ENCODE results near the gene GDA. TPM values are rescaled to one million over a fixed set of nuclear protein-coding genes. Genes with fewer than 3 reads are reported as not detected.

Gene GDA
- total RNA-seq, 4 donors from 2014 or later = 0.46 to 2.0 (median 1.3) TPM; not detected in 1

DNA sequence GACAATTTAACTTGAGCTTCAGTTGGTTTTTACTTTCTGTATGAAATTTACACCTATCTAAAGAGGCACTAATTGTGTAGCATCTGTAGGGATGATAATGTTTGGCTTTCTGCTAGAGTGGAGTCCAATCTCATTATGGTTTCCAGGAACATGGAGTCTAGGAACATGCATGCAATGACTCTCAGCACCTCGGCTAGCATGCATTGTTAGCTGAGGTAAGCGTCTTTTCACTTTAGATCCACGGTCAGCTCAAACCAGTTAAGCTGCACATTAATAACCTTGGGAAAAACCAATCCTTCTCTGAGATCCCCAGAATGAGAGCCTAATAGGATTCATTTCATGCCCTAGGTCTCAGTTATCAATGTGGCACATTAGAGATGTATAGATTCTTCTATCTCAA, 7.8 kb upstream of the GDA start:
- WGBS, 2 donors = 76 to 84% methylated on average over 3 of the region's 3 CpGs
- no peak overlapping the region for H3K4me3 ChIP-seq (ENCODE audit: low read depth, poor library complexity, severe bottlenecking)
- intact Hi-C loops (cut with DNase I; ENCODE audit: low total_unique reads) = no loop called here
- DNase-seq (ENCODE audit: low spot score in 2 of 2) = no peak
- TF ChIP-seq, protein P1, sequence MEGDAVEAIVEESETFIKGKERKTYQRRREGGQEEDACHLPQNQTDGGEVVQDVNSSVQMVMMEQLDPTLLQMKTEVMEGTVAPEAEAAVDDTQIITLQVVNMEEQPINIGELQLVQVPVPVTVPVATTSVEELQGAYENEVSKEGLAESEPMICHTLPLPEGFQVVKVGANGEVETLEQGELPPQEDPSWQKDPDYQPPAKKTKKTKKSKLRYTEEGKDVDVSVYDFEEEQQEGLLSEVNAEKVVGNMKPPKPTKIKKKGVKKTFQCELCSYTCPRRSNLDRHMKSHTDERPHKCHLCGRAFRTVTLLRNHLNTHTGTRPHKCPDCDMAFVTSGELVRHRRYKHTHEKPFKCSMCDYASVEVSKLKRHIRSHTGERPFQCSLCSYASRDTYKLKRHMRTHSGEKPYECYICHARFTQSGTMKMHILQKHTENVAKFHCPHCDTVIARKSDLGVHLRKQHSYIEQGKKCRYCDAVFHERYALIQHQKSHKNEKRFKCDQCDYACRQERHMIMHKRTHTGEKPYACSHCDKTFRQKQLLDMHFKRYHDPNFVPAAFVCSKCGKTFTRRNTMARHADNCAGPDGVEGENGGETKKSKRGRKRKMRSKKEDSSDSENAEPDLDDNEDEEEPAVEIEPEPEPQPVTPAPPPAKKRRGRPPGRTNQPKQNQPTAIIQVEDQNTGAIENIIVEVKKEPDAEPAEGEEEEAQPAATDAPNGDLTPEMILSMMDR (IDR thresholded peaks at IDR 0.05) = no peak
- TF ChIP-seq POLR2A (IDR thresholded peaks at IDR 0.05) = no peak

DNA sequence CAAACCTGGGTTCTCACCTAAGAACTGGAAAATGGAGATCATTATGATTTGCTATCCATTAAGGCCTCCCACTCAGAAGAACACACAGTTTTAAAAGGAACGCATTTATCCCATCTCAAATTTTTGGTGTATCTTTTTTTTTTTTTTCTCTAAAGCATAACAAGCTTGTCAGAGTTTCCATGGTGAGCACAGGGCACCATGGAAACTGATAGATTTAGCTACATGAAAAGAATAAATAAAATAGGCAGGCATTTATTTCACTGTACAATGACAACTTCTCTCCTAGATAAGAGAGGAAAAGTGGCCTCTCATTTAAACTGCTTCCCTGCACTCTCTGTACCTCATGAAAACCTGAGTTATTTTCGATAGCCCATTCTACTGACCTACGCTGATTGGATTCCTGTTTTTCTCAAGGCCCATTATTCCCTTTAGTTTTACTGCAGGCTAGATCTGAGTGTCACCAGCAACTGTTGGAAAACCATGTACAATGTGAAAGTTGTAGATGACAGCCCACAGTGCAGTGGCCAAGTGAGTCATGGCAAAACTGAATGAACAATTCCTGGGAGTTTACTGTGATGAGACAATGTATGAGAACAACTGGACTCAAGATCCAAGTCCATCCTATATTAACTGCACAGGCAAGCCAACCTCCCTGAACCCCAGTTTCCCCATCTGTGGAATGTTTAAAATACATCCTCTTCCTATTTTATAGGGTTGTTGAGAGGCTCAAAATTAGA, 4.3 kb upstream of the GDA start:
- H3K4me3 ChIP-seq (ENCODE audit: low read depth, poor library complexity, severe bottlenecking) = no peak overlapping the region
- 83 to 94% methylated on average over 3 of the region's 3 CpGs for WGBS, 2 donors
- no peak for DNase-seq (ENCODE audit: low spot score in 2 of 2)
- intact Hi-C loops (cut with DNase I; ENCODE audit: low total_unique reads) = no loop called here
- TF ChIP-seq, protein P1 (IDR thresholded peaks at IDR 0.05) = no peak
- TF ChIP-seq POLR2A (IDR thresholded peaks at IDR 0.05) = no peak

DNA sequence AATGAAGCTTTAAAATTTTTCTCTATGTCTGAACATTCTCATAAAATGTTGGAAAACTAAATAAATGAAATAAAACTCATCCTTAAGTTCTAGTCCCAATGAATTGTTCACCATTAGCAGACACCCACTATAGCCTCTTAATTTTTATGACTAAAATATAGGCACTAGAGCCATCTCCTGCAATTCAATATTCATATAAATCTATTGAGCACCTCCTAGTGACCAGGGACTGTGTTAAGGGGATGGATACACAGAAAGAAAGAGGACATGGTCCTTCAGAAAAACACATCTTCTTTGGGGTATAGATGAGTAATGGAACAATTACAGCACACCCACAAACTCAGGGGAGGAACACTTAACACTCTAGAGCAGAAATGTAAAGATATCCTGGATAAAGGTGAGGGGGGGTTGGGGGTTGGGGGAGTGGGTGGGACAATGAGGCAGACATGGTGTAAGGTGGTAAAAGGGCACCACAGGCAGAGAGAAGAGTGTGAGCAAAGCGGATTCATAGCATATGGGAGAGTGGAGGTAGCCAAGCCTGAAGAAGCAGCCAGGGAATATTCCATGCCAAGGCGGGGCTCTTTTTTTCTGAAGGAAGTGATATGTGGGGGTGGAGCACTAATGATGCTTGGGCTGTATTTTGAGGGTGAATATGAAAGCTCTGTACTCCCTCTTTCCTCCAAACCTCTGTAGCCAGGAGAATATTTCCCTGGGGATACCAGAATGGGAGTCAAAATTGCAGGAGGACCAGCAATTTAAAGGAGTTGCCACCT, 3.3 kb upstream of the GDA start:
- no peak overlapping the region for H3K4me3 ChIP-seq (ENCODE audit: low read depth, poor library complexity, severe bottlenecking)
- intact Hi-C loops (cut with DNase I; ENCODE audit: low total_unique reads) = no loop called here
- WGBS, 2 donors = 87 to 91% methylated on average over 2 of the region's 2 CpGs
- DNase-seq (ENCODE audit: low spot score in 2 of 2) = no peak
- TF ChIP-seq, protein P1 (IDR thresholded peaks at IDR 0.05) = no peak
- no peak for TF ChIP-seq POLR2A (IDR thresholded peaks at IDR 0.05)

DNA sequence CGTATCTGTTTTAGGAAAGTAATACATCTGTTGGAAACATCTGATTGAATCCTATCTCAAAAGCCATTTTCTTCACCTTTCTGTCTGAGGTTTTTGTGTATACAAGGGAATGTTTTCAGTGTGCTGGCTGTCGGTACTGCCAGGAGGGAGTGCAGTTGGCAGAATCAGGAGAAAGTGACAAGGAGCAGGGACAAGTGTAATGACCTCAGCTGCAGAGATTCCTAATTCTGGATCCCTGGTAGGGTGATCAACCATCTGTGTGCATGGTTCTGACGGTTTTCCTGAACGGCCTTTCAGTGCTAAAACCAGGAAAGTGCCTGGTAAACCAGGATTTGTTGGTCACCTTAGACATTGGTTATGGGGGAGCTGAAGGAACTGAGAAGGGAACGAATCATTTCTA, 1.6 kb upstream of the GDA start:
- no peak overlapping the region for H3K4me3 ChIP-seq (ENCODE audit: low read depth, poor library complexity, severe bottlenecking)
- no peak for TF ChIP-seq POLR2A (IDR thresholded peaks at IDR 0.05)
- TF ChIP-seq, protein P1 (IDR thresholded peaks at IDR 0.05) = no peak
- WGBS, 2 donors = 74 to 77% methylated on average over 5 of the region's 5 CpGs
- intact Hi-C loops (cut with DNase I; ENCODE audit: low total_unique reads) = no loop called here
- DNase-seq (ENCODE audit: low spot score in 2 of 2) = no peak

DNA sequence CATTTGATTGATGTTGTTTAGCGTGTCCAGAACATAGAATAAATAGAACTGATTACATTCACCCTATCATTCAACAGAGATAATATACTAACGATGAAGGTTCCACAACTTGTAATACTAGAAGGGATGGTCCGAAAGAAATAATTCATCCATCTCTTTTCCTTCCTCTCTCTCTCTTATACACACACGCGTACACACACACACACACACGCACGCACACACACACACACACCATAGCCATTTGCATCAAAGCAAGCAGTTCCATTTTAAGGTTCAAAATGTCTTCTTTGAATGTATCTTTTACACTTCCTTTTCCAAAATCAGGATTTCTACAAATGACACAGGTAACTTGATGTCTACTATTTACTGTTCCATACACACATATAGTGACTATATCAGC, 887 bp downstream of the GDA start:
- H3K4me3 ChIP-seq (ENCODE audit: low read depth, poor library complexity, severe bottlenecking) = no peak overlapping the region
- intact Hi-C loops (cut with DNase I; ENCODE audit: low total_unique reads) = no loop called here

More for the DNA sequence above, 887 bp downstream of the GDA start:
- DNase-seq (ENCODE audit: low spot score in 2 of 2) = no peak
- WGBS, 2 donors = 80 to 85% methylated on average over 7 of the region's 7 CpGs
- TF ChIP-seq, protein P1 (IDR thresholded peaks at IDR 0.05) = no peak
- no peak for TF ChIP-seq POLR2A (IDR thresholded peaks at IDR 0.05)

Data from lower leg skin (tissue), 4 donors.